GM21529 (cell line): ENCODE data around the gene HACD1.
A peak's percentile ranks its signal among the peaks of the same experiment; 100 is the strongest.

ENCODE experiments used
- ATAC-seq: cut with Tn5 transposase; IDR thresholded peaks from one replicate; pipeline ENCODE4 v1.9.1; 2021; ENCODE audit not compliant: unreplicated experiment

Gene HACD1

GRCh38 chr10:17586821-17587234 lies 30.3 kb downstream of the HACD1 start:
- peak; percentile 53 for ATAC-seq

- peak; percentile 85 for ATAC-seq
Measured at GRCh38 chr10:17585016-17585415, 32.2 kb downstream of the HACD1 start.

GRCh38 chr10:17580885-17581284 lies 36.3 kb downstream of the HACD1 start:
- ATAC-seq: no peak

GRCh38 chr10:17578603-17579002 lies 38.6 kb downstream of the HACD1 start:
- ATAC-seq: no peak

- ATAC-seq: no peak
Measured at GRCh38 chr10:17576768-17577167, 40.4 kb downstream of the HACD1 start.

- ATAC-seq: no peak
Measured at GRCh38 chr10:17564911-17565310, 52.3 kb downstream of the HACD1 start.

GRCh38 chr10:17563452-17563851 lies 53.7 kb downstream of the HACD1 start:
- no peak for ATAC-seq

GRCh38 chr10:17562614-17563013 lies 54.6 kb downstream of the HACD1 start:
- no peak for ATAC-seq

GRCh38 chr10:17561111-17561510 lies 56.1 kb downstream of the HACD1 start:
- no peak for ATAC-seq

GRCh38 chr10:17557459-17557858 lies 59.7 kb downstream of the HACD1 start:
- ATAC-seq: no peak

- ATAC-seq: no peak
Measured at GRCh38 chr10:17548770-17549169, 68.4 kb downstream of the HACD1 start.

GRCh38 chr10:17548162-17548561 lies 69.0 kb downstream of the HACD1 start:
- ATAC-seq: no peak

GRCh38 chr10:17547060-17547459 lies 70.1 kb downstream of the HACD1 start:
- no peak for ATAC-seq

- ATAC-seq: no peak
Measured at GRCh38 chr10:17544465-17544864, 72.7 kb downstream of the HACD1 start.
